ENCODE results near the gene SPECC1L.

Gene SPECC1L

DNA sequence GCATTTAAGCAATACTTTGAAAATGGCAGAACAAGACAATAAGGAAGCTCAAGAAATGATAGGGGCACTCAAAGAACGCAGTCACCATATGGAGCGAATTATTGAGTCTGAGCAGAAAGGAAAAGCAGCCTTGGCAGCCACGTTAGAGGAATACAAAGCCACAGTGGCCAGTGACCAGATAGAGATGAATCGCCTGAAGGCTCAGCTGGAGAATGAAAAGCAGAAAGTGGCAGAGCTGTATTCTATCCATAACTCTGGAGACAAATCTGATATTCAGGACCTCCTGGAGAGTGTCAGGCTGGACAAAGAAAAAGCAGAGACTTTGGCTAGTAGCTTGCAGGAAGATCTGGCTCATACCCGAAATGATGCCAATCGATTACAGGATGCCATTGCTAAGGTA lies 51.9 kb downstream of the SPECC1L start:
- no peak for DNase-seq (ENCODE audit: low read depth, low spot score)

DNA sequence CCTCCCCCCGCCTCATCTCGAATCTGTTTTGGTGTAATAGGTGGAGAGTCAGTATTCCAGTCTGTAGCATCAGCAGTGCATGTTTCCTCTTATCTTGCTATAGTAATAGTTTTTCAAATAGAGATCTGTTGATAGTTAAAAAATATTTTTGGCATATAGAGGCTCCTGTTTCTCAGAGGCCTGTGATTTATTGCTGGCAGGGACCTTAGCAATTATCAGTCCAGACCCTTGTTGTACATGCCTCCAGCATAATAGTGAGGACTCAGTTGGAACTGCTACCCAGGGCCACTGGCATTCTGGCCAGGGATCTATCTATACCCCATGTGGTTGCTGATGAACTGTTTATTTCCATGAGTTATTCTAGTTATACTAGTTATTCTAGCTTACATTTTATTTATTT lies 52.6 kb downstream of the SPECC1L start:
- DNase-seq (ENCODE audit: low read depth, low spot score) = no peak

DNA sequence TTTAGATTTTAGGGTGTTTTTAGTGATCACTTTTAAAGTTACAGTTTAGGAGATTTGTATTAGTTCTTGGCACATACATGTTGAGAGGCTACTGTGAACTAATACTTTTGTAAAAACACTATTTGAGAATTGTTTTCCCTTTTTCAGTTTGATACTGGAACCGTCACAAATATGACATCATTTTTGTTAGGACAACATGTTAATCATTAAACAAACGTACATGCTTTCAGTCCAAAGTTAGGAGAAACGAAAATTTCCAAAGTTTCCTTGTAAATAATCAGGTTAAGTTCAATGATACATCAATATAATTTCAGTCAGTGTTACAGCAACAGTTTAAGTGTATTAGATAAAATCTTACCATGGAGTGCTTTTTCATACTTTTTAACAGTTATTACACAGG lies 53.1 kb downstream of the SPECC1L start:
- DNase-seq (ENCODE audit: low read depth, low spot score) = no peak

DNA sequence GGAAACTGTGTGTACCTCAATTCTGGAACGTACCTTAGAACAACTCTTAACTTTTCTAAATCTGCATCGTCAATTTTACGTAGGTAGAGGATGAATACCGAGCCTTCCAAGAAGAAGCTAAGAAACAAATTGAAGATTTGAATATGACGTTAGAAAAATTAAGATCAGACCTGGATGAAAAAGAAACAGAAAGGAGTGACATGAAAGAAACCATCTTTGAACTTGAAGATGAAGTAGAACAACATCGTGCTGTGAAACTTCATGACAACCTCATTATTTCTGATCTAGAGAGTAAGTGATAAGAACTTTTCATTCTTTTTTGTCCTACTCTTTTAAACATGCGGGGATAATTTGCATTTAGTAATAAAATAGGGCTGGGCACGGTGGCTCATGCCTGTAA lies 53.5 kb downstream of the SPECC1L start:
- no peak for DNase-seq (ENCODE audit: low read depth, low spot score)

DNA sequence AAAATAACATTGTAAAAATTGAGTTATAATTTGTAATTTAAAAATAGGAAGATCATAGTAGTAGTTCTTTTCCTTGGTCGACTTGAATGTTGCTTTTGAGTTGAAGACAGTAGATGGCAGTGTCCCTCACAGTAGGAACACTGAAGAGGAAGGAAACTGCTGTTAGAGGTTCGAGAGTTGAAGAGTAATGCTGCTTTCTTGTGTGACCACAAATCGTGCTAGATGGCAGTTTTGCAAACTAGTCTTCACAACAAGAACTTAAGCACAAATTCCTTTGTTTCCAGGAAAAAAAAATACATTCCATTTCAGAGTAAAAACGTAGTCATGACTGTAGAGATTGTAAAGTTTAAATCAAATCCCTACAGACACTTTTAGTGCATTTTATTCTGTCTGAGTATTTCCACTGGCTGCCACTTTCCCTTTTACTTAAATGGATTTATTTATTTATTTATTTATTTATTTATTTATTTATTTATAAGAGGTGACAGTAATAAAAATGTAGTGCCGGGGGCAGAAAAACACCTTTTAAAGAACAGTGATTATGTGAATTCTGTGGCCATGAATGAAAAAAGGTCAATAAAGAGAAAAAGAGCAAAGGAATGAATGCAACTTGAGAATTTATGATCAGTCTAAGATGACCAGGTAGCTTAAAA lies 54.6 kb downstream of the SPECC1L start:
- DNase-seq (ENCODE audit: low read depth, low spot score) = peak; percentile 84

- DNase-seq (ENCODE audit: low read depth, low spot score) = no peak
Measured at GRCh38 chr22:24326266-24326665, 55.6 kb downstream of the SPECC1L start.

DNA sequence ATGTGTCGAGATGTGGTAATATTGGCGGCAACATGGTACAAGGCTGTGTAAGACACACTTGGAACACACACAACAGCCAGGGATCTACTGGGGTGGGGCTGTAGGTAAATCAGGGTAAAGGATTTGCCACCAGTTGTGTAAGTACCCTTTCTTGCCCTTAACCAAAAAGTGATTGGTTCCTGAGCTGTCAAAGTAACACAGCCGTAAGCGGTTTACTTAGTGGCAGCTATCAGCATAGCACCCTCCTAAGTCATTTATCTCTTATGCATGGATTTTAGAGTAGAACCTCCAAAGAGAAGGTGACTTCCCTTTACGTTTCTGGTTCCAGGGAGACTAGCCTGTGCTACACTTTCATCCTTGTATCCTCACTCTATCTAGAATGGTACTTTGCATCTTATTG lies 57.2 kb downstream of the SPECC1L start:
- DNase-seq (ENCODE audit: low read depth, low spot score) = no peak

GRCh38 chr22:24329453-24329852 lies 58.8 kb downstream of the SPECC1L start:
- DNase-seq (ENCODE audit: low read depth, low spot score) = no peak

- DNase-seq (ENCODE audit: low read depth, low spot score) = peak; percentile 11
Measured at GRCh38 chr22:24330636-24331035, 60.0 kb downstream of the SPECC1L start.

GRCh38 chr22:24331468-24332440 lies 61.1 kb downstream of the SPECC1L start:
- peak; percentile 24 for DNase-seq (ENCODE audit: low read depth, low spot score)

GRCh38 chr22:24333301-24333700 lies 62.7 kb downstream of the SPECC1L start:
- peak; percentile 48 for DNase-seq (ENCODE audit: low read depth, low spot score)

- DNase-seq (ENCODE audit: low read depth, low spot score) = no peak
Measured at GRCh38 chr22:24335496-24335895, 64.9 kb downstream of the SPECC1L start.

GRCh38 chr22:24337894-24338645 lies 67.4 kb downstream of the SPECC1L start:
- DNase-seq (ENCODE audit: low read depth, low spot score) = no peak

GRCh38 chr22:24338726-24339451 lies 68.3 kb downstream of the SPECC1L start:
- peak; percentile 74 for DNase-seq (ENCODE audit: low read depth, low spot score)

DNA sequence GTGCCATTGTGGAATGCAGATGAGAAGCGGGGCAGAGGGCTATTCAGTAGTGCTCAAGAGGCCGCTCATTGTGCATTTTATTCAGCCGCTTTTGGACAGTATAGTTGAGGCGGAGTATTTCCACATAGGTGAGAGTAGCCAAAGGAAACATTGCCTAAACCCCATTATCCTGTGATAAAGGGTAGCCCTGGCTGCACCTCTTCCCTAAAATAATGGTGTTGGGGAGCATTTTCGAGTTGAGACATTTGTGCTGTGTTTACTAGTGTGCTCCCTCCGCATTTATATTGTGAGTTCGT lies 68.8 kb downstream of the SPECC1L start:
- DNase-seq (ENCODE audit: low read depth, low spot score) = no peak

- no peak for DNase-seq (ENCODE audit: low read depth, low spot score)
Measured at GRCh38 chr22:24341627-24342026, 71.0 kb downstream of the SPECC1L start.

- DNase-seq (ENCODE audit: low read depth, low spot score) = no peak
Measured at GRCh38 chr22:24350627-24351026, 80.0 kb downstream of the SPECC1L start.

DNA sequence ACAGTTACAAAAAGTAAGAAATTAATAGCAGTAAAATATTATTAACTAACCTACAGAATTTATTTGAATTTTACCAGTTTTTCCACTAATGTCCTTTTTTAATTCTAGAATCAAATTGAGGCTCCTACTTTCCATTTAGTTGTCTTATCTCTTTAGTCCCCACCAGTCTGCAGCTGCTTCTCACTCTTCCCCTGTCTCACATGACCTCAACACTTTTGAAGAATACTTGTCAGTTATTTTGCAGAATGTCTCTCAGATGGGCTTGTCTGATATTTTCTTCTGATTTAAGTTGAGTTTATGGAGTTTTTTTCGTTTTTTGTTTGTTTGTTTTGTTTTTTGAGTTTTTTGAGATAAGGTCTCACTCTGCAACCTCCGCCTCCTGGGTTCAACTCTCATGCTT lies 82.5 kb downstream of the SPECC1L start:
- no peak for DNase-seq (ENCODE audit: low read depth, low spot score)

DNA sequence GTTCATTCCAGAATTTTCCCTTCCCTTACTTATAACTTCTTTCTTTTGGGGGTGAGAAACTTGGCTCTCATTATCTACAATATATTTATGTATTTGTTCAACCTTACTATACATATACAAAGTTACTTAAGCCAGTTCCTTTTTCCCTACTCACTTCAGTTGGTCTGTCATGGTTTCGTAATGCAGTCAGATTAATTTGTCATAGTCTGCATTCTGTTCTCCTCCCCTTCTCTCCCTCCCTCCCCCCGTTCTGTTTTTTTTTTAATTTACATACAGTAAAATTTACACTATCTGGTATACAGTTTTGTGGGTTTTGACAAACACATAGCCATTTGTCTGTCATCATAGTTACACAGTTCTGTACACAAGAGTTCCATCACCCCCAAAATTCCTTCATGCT lies 84.9 kb downstream of the SPECC1L start:
- DNase-seq (ENCODE audit: low read depth, low spot score) = no peak

GRCh38 chr22:24357547-24357946 lies 86.9 kb downstream of the SPECC1L start:
- no peak for DNase-seq (ENCODE audit: low read depth, low spot score)

- DNase-seq (ENCODE audit: low read depth, low spot score) = no peak
Measured at GRCh38 chr22:24358105-24358836, 87.6 kb downstream of the SPECC1L start.
